Measurements from ENCODE around the gene ITIH1. TPM values are rescaled to one million over a fixed set of nuclear protein-coding genes. Genes with fewer than 3 reads are reported as not detected.
A peak's percentile ranks its signal among the peaks of the same experiment; 100 is the strongest.
"Not testable (repeated sequence)": the region's sequence is repeated elsewhere in the genome, so short reads cannot be mapped to it uniquely, and the experiment has no call there.

Gene ITIH1
- total RNA-seq, 3 donors from 2014 or later (not counting 1 experiment from before 2014, with no cell fraction given) = 0.56 TPM; not detected in 2

DNA sequence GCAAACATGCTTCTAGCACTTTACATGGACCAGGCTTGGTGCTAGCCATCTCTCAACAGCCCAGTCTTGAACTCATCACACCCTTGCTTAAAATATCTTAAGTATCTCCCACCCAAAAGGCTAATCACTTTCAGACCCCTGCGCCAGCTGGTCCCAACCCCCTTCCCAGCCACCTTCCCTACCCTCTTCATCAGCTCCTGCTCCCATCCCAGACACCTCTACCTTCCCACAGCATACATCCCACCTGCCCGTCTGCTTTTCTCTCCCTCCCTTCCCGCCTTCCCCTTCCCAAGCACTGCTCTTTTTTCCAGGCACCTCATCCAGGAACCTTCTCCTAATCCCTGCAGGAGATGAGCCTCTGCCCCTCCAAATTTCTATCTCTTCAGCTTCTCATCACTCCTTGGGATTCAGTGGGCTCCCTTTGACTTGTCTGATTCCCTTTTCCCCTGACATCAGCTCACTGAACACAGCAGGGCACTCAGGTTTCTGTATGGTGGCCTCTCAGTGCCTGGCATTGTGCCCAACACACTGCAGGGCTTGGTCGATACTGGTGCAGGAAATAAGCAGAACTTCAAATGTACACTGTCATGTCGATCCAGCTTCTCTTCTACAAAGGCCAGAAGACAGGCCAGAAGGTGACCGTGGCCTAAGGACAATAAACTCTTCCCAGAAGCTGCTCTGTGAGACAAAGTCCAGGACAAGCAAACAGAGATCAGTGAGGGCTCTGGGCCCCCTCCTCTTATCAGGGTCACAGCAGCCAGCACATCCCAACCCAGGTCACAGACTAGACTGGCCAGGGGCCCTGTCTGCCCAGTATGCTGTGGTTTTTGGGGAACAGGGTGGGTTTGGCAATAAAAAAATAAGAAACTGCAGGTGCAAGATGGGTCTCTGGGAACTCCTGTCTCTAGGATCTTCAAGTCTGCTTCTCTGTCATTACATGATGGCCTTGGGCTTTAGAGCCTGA, 2.2 kb upstream of the ITIH1 start:
- H3K27ac ChIP-seq (ENCODE audit: low read length) = no peak overlapping the region
- Mint-ChIP-seq H3K27me3 (ENCODE audit: low read depth in 2 of 2) (no peaks in the 10 kb centered on the region), H3K27ac (no peak overlapping the region)

DNA sequence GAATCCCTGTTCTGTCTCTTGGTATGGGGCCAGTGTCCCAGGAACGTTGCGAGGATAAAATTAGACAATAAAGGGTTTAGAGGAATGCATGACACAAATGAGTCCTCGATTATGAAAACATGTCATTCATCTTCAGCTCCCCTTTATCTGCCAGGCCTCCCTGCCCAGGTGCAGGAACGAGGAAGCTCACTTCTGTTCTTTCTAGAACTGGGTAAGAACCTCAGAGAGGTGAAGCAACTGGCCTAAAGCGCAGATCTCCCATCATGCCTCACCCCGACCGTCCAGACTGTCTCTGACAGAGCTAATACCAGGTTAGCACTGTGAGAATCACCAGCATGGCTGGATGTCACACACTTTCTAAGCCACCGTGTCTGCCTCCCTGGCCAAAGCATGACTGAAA, 1.5 kb upstream of the ITIH1 start:
- TF ChIP-seq, protein P1, sequence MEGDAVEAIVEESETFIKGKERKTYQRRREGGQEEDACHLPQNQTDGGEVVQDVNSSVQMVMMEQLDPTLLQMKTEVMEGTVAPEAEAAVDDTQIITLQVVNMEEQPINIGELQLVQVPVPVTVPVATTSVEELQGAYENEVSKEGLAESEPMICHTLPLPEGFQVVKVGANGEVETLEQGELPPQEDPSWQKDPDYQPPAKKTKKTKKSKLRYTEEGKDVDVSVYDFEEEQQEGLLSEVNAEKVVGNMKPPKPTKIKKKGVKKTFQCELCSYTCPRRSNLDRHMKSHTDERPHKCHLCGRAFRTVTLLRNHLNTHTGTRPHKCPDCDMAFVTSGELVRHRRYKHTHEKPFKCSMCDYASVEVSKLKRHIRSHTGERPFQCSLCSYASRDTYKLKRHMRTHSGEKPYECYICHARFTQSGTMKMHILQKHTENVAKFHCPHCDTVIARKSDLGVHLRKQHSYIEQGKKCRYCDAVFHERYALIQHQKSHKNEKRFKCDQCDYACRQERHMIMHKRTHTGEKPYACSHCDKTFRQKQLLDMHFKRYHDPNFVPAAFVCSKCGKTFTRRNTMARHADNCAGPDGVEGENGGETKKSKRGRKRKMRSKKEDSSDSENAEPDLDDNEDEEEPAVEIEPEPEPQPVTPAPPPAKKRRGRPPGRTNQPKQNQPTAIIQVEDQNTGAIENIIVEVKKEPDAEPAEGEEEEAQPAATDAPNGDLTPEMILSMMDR (IDR thresholded peaks at IDR 0.05) = no peak
- ATAC-seq (no peak), DNase-seq (no peak)
- Mint-ChIP-seq H3K4me1 (peaks cover 11 to 15% of the 10 kb centered on the region in 2 donors), H3K9me3 (no peaks in the 10 kb centered on the region), H3K27me3 (ENCODE audit: low read depth in 2 of 2) (no peaks in the 10 kb centered on the region), H3K36me3 (no peaks in the 10 kb centered on the region), H3K27ac (no peak overlapping the region), H3K4me3 (no peak overlapping the region)
- no peak overlapping the region for H3K27ac ChIP-seq (ENCODE audit: low read length)
- no peaks in the 10 kb centered on the region for H3K27me3 ChIP-seq (ENCODE audit: control insufficient read depth, insufficient read depth, low read length)
- H3K36me3 ChIP-seq (ENCODE audit: control insufficient read depth, insufficient read depth, low read length) = no peaks in the 10 kb centered on the region
- intact Hi-C loops (cut with micrococcal nuclease) = no loop called here
- H3K4me1 ChIP-seq (ENCODE audit: control insufficient read depth, insufficient read depth, low read length) = peaks cover 29% of the 10 kb centered on the region
- WGBS (ENCODE audit: insufficient coverage) = 76% methylated on average over 8 of the region's 8 CpGs
- H3K4me3 ChIP-seq (ENCODE audit: low read length) = no peak overlapping the region
- H3K9me3 ChIP-seq (ENCODE audit: control insufficient read depth, insufficient read depth, low read length) = no peaks in the 10 kb centered on the region

More for the DNA sequence above, 2.2 kb upstream of the ITIH1 start:
- intact Hi-C loops (cut with micrococcal nuclease) = no loop called here
- DNase-seq (no peak), ATAC-seq (no peak)
- Histone ChIP-seq H3K4me1 (ENCODE audit: control insufficient read depth, insufficient read depth, low read length) (peaks cover 32% of the 10 kb centered on the region), H3K27me3 (ENCODE audit: control insufficient read depth, insufficient read depth, low read length) (no peaks in the 10 kb centered on the region), H3K36me3 (ENCODE audit: control insufficient read depth, insufficient read depth, low read length) (no peaks in the 10 kb centered on the region), H3K9me3 (ENCODE audit: control insufficient read depth, insufficient read depth, low read length) (no peaks in the 10 kb centered on the region), H3K4me3 (ENCODE audit: low read length) (no peak overlapping the region)
- WGBS (ENCODE audit: insufficient coverage) = 54% methylated on average over 6 of the region's 6 CpGs
- Mint-ChIP-seq H3K4me1 (peaks cover 14 to 18% of the 10 kb centered on the region in 2 donors), H3K36me3 (no peaks in the 10 kb centered on the region), H3K9me3 (no peaks in the 10 kb centered on the region), H3K4me3 (no peak overlapping the region)
- TF ChIP-seq, protein P1 (IDR thresholded peaks at IDR 0.05) = no peak

DNA sequence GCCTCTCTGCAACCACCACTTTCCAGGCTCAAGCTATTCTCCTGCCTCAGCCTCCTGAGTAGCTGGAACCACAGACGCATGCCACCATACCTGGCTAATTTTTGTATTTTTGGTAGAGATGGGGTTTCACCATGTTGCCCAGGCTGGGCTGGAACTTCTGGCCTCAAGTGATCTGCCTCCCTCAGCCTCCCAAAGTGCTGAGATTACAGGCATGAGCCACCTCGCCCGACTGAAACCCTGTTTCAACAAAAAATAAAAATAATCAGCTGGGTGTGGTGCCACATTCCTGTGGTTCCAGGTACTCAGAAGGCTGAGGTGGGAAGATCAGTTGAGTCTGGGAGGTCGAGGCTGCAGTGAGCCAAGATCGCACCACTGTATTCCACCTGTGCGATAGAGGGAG, 913 bp upstream of the ITIH1 start:
- H3K36me3 Mint-ChIP-seq; intact Hi-C loops (cut with micrococcal nuclease); H3K27me3 ChIP-seq (ENCODE audit: control insufficient read depth, insufficient read depth, low read length); H3K9me3 Mint-ChIP-seq; H3K27ac Mint-ChIP-seq; H3K9me3 ChIP-seq (ENCODE audit: control insufficient read depth, insufficient read depth, low read length); H3K27ac ChIP-seq (ENCODE audit: low read length); H3K4me3 ChIP-seq (ENCODE audit: low read length); DNase-seq; H3K27me3 Mint-ChIP-seq (ENCODE audit: low read depth in 2 of 2); ATAC-seq; H3K36me3 ChIP-seq (ENCODE audit: control insufficient read depth, insufficient read depth, low read length); H3K4me3 Mint-ChIP-seq: not testable (repeated sequence)
- 87% methylated on average over 4 of the region's 6 CpGs for WGBS (ENCODE audit: insufficient coverage)
- H3K4me1 ChIP-seq (ENCODE audit: control insufficient read depth, insufficient read depth, low read length) = peaks cover 25% of the 10 kb centered on the region
- H3K4me1 Mint-ChIP-seq = peaks cover 5 to 15% of the 10 kb centered on the region in 2 donors

DNA sequence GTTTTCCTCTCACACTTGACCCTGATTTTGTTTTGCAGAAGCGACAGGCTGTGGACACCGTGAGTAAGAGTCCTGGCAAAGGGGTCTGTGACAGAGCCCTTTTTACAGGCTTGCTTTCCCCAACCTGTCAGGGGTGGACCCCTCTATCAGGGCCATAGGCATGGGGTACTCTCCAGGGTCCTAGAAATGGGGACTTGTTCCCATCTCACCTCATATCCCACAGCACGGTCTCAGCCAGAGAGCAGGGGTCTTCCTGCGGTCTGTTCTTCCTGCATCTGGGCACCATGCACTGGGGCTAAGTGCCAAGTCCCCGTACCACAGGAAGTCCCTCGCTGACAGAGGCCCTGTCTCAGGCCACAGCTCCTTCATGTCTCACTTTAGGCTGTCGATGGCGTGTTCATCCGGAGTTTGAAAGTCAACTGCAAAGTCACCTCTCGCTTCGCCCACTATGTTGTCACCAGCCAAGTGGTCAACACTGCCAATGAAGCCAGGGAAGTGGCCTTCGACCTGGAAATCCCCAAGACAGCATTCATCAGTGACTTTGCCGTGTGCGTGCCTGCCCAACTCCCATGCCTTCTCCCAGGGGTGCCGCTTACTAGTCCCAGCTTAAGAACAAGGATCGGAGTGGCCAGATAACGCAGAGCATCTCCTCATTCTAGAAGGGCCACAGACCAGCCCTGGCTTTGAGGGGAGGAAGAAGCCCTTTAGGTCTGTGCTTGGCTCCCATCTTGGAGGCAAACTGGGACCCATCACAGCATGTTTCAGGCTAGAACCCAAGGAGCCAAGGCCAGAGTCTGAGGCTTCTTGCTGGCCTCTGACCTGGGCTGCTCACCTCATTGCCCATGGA, 783 bp downstream of the ITIH1 start:
- H3K27ac ChIP-seq (ENCODE audit: low read length) = peak overlapping the region; percentile 21
- DNase-seq = peak in 1 of 2 donors; percentile 14
- 53% methylated on average over 17 of the region's 17 CpGs for WGBS (ENCODE audit: insufficient coverage)
- peak overlapping the region in 1 of 2 donors; percentile 32 for H3K27ac Mint-ChIP-seq
- H3K36me3 Mint-ChIP-seq = no peaks in the 10 kb centered on the region
- no peaks in the 10 kb centered on the region for H3K9me3 Mint-ChIP-seq
- no peaks in the 10 kb centered on the region for H3K36me3 ChIP-seq (ENCODE audit: control insufficient read depth, insufficient read depth, low read length)
- TF ChIP-seq, protein P1 (IDR thresholded peaks at IDR 0.05) = no peak
- H3K4me3 ChIP-seq (ENCODE audit: low read length) = no peak overlapping the region
- H3K4me1 ChIP-seq (ENCODE audit: control insufficient read depth, insufficient read depth, low read length) = peaks cover 22% of the 10 kb centered on the region
- intact Hi-C loops (cut with micrococcal nuclease) = no loop called here
- no peak overlapping the region for H3K4me3 Mint-ChIP-seq
- peaks cover 0 to 3% of the 10 kb centered on the region in 2 donors for H3K27me3 Mint-ChIP-seq (ENCODE audit: low read depth in 2 of 2)
- no peaks in the 10 kb centered on the region for H3K9me3 ChIP-seq (ENCODE audit: control insufficient read depth, insufficient read depth, low read length)
- peak in 2 of 3 donors; percentile 46 to 51 for ATAC-seq
- H3K27me3 ChIP-seq (ENCODE audit: control insufficient read depth, insufficient read depth, low read length) = no peaks in the 10 kb centered on the region
- peaks cover 6 to 25% of the 10 kb centered on the region in 2 donors for H3K4me1 Mint-ChIP-seq
